HG03135 (cell line): Measurements from ENCODE around the gene LGALS12.
"Not testable (repeated sequence)": the region's sequence is repeated elsewhere in the genome, so short reads cannot be mapped to it uniquely, and the experiment has no call there.

Source experiments
- ATAC-seq: cut with Tn5 transposase; IDR thresholded peaks from one replicate; pipeline ENCODE4 v1.9.1; 2021; ENCODE audit warnings: mild to moderate bottlenecking, moderate library complexity; ENCODE audit not compliant: unreplicated experiment

LGALS12 gene

DNA sequence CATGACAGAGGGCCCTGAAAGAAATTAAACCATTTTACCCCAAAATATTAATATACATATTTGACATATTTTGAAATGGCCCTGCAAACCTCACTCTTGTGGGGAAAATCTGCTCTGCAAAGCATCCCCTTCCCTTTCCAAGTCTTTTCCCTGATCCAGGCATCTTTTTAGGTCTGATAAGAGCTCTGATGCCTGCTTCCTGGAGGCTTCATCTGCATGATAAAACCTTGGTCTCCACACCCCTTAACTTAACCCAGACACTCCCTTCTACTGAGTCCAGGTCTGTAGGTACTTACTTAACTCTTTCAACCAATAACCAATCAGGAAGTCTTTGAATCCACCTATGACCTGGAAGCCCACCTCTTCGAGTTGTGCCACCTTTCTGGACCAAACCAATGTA, 1.8 kb upstream of the LGALS12 start:
- no peak for ATAC-seq

DNA sequence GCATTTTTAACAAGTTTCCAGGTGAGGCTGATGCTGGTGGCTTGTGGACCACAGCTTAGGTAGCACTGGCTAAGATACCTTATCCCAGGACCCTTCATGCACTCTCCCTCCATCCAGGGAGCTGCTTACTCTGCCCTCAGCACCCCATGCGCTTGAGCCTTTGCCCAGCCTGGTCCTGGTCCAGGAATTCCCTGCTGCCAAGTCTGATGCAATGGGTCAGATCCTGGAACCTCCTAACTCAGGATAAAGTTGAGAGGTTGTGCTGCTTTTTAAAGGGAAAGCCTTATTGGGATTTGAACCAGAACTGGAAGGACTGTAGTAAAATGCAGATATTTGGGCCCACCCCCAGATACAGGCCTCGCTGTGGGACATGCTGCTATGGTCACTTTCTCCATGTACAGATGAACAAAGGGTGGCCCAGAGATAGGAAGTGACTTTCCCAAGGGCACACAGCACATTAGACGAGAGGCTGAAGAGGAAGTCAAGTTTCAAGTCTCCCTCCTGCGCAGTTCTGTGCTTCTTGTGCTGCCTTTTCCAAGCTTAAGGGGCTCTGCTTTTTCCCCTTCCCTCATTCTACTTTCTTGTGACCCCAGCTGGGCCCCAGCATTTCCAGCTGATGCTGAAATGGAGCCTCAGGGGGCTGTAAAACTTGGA, 824 bp upstream of the LGALS12 start:
- ATAC-seq: no peak

DNA sequence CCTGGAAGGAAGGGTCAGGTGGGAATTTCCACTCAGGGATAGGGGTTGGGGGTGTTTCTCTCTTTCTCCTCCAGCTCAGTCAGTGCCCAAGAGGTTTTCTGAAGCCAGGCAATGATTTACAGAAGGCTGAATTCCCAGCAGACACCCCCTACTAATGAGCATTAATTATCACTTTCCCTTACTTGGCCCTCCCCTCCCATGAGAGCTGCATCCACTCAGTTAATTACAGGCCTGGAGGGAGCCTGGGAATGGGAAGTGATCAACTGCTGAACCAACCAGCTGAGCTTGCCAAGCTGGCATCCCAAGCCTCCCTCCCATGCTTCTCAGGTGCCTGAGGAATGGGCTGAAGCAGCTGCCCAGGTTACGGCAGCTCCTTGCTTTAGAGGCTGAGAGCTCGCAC, 992 bp downstream of the LGALS12 start:
- no peak for ATAC-seq

DNA sequence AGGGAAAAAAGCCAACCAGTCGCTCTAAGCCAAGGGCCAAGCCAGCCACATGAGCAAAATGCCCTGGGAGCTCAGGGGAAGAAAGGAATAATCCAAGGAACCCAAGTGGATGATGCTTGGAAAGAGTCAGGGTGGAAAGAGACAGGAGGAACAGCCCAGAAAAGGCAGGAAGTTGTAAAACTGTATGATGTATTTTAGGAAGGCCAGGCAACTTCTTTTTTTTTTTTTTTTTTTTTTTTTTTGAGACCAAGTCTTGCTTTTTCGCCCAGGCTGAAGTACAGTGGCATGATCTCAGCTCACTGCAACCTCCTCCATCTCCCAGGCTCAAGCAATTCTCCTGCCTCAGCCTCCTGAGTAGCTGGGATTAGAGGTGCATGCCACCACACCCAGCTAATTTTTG, 1.6 kb downstream of the LGALS12 start:
- no peak for ATAC-seq

DNA sequence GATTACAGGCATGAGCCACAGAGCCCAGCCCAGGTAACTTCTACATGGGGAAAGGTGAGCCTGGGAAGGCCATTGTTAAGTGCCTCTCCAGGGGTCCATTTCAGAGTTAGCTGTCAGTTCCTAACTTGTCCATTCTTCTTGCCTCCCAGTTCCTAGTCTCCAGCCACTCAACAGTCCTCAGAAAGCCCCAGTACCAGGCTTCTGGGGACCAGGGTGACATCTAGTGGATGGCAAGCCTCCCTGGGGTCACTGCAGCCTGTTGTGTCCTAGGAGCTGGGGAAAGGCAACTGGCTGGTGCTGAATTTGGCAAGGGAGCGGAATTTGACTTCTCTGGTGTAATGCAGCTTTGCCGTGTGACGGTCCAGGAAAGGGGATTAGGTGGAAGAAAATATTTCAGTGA, 2.1 kb downstream of the LGALS12 start:
- ATAC-seq: no peak

DNA sequence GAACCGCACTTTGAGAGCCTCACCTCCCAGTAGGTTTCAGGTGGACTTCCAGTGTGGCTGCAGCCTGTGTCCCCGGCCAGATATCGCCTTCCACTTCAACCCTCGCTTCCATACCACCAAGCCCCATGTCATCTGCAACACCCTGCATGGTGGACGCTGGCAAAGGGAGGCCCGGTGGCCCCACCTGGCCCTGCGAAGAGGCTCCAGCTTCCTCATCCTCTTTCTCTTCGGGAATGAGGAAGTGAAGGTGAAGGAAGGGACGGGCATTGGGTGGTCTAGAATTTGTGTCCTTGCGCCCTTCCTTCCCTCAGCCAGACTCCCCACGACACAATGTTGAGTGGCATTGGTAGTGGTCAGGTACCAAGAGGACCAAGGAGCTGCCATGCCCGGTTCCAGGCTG, 2.9 kb downstream of the LGALS12 start:
- no peak for ATAC-seq

DNA sequence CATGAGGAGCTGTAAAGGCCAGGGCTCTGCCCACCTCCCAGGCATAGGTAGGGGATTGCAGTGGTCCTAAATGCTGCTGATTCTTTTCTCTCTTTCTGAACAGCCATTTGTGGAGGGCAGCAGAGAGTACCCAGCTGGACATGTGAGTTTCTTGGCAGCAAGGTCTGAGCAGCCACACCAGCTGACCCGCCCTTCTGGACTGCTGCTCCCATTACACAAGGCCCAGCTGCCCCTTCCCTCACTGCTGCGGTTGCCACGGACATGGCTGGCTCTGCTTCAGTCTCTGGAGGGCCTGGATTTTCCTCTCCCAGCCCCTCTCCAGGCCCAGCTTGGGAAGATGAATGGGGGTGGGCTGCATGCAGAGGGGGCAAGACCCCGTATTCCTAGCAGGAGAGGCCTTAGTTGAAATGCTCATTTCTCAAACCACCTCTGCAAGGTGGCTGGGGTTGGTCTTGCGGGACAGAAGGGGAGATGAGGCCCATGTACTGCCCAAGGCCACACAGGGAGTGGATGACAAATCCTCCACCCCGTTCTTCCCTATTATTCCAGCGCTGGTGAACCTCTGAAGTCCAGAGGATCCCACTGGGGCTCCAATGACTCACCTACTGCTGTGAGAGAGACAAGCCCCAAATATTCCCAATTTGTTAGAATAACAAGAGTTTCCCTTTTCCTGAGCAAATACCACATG, 4.6 kb downstream of the LGALS12 start:
- ATAC-seq: no peak

DNA sequence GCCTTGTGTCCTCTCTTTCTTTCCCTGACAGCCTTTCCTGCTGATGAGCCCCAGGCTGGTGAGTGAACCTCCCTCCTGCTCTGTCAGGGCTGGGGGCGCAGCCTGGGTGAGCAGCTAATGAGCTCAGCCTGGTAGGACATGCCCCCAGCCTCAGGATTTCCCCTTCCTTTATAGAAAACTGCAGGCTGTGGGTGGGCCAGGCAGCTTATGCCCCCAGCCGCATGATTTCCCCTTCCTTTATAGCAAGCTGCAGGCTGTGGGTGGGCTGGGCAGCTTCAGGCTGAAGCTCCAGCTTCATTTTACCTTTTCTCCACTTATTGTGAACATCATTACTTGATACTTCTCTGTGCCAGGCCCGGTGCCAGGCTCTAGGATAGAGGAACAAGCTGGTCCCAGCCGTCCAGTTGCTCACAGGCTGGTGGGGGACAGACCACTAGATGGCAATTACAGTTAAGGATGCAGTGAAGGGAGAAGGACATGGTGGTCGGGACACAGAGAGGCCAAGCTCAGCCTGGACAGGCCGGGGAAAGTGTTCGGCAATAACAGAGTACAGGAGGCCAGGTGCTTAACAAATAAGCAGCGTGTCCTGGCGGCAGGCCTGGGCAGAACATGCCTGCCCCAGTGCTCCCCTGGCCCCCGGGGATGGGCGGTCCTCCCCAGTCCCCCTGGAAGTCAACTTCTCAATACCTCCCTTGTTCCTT, 5.3 kb downstream of the LGALS12 start:
- no peak for ATAC-seq

DNA sequence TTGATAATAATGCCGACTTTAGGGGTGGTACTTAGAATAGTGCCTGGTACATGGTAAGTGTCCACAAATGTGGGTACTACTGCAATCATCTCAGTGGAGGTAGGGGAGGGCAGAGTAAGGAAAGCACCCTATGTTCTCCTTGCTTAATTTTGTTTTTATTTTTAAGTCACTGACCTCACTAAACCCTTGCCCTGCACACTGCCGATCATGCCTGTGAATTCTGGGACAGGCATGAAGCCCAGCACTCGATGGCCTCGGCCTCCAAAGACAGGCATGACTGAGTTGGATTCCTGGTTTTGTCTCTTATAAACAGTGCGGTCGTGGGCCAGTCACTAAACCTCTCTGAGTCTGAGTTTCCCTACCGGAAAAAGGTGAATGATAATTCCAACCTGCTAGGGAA, 6.9 kb downstream of the LGALS12 start:
- no peak for ATAC-seq

DNA sequence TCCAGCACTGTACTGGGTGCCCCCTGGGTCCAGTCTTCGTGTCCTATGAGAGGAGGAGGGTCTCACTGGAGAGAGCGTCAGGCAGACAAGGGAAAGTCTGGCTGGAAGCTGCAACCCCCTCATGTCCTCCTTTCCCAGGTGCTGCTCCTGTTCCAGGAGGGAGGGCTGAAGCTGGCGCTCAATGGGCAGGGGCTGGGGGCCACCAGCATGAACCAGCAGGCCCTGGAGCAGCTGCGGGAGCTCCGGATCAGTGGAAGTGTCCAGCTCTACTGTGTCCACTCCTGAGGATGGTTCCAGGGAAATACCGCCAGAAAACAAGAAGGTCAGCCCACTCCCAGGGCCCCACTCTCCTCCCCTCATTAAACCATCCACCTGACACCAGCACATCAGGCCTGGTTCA, 10.2 kb downstream of the LGALS12 start:
- ATAC-seq: no peak

DNA sequence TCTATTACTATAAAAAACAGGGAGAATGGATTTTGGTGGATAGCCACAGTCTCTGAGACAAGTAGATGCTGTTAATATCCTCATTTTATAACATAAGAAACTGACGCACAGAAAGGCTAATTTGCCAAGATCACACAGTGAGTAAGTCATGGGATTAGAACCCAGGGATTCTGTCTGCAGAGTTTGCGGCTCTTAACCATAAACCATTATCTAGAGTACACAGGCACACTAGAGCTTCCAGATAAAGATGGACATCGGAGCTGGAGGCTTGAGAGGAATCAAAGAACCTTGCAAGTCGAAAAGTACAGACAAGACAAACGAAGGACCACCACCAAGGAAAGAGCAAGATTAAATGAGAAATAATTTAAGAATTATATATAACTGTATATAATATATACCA, 11.3 kb downstream of the LGALS12 start:
- ATAC-seq: no peak

DNA sequence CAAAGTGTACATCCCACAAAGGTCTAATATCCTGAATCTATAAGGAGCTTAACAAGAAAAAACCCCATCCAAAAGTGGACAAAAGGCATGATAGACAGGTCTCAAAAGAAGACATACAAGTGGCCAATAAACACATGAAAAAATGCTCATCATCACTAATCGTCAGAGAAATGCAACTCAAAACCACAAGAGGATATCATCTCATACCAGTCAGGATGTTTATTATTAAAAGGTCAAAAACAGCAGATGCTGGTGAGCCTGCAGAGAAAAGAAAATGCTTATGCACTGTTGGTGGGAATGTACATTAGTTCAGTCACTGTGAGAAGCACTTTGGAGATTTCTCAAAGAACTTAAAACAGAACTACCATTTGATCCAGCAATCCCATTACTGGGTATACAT, 12.7 kb downstream of the LGALS12 start:
- no peak for ATAC-seq

DNA sequence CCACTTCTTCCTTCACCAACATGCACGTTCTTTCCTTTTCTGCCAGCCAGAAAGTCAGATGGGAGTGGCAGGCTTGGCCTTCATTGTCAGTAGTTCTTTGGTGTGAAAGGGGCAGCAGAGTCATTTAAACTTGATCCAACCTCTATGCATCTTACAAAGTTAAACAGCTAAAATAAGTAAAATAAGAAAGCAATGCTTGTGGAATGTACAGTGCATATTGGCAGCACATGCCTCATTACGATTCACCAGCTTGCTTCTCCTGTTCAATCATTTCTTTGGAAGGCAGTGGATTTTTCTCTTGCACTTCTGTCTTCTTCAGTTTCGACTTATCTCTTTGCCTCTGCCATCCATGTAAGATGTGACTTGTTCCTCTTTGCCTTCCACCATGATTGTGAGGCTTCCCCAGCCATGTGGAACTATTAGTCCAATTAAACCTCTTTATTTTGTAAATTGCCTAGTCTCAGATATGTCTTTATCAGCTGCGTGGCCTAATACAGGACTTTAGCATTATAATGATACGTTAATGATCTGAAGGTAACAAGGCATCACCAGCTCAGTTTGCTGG, 14.8 kb downstream of the LGALS12 start:
- ATAC-seq: no peak

DNA sequence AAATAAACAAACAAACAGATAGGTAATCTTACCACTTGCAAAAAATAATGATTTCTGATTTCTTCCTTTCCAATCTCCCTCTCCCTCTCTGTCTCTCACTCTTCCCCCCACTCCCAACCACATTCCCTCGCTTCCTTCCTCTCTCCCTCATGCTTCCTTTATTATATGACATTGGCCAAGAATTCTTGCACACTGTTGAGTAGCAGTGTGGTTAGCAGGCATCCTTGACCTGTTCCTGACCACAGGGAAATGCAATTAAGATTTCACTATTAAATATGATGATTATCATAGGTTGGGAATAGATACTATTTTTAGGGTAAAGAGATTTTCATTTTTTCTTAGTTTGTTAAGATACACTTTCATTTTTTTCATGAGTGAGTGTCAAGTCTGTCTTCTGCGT, 16.0 kb downstream of the LGALS12 start:
- ATAC-seq: no peak

DNA sequence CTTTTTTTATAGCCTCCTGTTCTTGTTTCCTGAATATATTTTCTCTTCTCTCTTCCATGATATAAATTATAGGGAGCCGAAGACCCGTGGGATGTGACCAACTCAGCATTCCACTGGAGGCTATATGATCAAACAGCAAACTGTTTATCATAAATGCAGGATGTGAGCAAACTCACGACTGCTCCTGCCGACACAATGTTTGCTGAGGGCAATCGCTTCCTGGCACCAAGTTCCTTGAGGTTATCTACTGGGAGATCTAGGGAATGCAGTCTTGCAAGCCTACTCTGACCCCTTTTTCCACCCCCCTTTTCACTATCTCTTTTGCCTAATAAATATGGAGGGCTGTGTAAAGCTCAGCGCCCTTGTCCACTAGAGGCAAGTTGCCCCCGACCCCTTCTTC, 17.3 kb downstream of the LGALS12 start:
- no peak for ATAC-seq

DNA sequence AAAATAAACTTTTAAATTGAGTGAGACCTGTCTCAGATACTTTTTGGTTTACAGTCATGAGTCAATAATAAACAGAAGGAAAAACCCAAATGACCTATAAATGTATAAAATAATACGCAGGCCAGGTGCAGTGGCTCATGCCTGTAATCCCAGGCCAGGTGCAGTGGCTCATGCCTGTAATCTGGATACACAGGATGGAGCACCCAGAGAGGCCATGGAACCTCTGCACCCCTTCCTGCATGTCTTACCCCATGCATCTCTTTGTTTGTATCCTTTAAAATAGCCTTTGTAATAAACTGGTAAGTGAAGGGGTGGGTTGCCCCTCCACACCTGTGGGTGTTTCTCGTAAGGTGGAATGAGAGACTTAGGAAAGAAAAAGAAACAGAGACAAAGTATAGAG, 21.8 kb downstream of the LGALS12 start:
- no peak for ATAC-seq

DNA sequence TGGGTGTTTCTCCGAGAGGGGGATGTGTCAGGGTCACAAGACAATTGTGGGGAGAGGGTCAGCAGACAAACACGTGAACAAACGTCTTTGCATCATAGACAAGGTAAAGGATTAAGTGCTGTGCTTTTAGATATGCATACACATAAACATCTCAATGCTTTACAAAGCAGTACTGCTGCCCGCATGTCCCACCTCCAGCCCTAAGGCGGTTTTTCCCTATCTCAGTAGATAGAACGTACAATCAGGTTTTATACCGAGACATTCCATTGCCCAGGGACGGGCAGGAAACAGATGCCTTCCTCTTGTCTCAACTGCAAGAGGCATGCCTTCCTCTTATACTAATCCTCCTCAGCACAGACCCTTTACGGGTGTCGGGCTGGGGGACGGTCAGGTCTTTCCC, 22.3 kb downstream of the LGALS12 start:
- ATAC-seq: not testable (repeated sequence)

DNA sequence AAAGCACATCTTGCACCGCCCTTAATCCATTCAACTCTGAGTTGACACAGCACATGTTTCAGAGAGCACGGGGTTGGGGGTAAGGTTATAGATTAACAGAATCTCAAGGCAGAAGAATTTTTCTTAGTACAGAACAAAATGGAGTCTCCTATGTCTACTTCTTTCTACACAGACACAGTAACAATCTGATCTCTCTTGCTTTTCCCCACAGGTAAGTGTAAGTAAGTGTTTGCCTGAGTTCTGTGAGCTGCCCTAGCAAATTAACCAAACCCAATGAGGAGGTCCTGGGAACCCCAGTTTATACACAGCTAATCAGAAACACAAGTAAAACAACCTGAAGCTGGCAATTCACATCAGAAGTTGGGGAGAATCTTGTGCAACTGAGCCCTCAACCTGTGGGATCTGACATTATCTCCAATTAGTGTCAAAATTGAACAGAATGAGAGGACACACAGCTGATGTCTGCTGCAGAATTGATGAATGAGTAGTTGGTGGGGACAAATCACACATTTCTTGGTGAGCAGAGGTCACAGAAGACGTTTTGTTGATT, 22.9 kb downstream of the LGALS12 start:
- not testable (repeated sequence) for ATAC-seq

DNA sequence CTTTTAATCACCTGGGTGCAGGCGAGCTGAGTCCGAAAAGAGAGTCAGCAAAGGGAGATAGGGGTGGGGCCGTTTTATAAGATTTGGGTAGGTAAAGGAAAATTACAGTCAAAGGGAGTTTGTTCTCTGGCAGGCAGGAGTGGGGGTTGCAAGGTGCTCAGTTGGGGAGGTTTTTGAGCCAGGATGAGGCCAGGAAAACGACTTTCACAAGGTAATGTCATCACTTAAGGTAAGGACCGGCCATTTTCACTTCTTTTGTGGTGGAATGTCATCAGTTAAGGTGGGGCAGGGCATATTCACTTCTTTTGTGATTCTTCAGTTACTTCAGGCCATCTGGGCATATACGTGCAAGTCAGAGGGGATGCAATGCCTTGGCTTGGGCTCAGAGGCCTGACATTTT, 23.5 kb downstream of the LGALS12 start:
- not testable (repeated sequence) for ATAC-seq

DNA sequence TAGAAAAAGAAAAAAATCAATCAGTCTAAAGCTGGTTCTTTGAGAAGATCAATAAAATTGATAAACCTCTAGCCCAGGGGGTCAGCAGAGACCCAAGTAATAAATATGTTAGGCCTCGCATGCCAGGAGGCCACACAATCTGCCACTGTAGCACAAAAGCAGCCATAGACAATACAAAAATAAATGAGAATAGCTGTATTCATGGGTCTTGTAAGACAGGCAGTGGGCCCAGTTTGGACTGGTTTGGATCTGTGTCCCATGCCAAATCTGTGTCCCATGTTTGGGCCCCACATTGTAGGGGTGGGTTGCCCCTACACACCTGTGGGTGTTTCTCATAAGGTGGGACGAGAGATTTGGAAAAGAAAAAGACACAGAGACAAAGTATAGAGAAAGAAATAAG, 24.1 kb downstream of the LGALS12 start:
- ATAC-seq: no peak

DNA sequence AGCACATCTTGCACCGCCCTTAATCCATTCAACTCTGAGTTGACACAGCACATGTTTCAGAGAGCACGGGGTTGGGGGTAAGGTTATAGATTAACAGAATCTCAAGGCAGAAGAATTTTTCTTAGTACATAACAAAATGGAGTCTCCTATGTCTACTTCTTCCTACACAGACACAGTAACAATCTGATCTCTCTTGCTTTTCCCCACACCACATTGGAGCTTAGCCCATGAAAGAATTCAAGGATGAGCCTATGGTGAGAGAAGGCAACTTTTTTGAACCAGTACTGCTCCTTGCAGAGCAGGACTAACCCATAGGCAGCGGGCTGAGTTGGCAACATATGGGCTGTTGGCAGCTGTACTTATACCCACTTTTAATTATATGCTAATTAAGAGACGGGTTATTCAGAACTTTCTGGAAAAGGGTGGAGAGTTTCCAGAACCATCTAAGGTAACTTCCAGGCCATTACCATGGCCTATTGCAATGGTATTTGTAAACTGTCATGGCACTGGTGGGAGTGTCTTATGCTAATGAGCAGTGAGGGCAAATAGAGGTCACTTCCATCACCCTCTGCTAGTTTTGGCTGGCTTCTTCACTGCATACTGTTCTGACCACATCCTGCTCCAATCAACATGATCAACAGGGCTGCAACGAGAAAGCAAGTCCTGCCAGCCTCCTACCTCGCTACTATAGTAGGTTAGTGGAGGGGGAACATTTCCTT, 25.3 kb downstream of the LGALS12 start:
- peak; percentile 70 for ATAC-seq
